Cardiac muscle cell (in vitro differentiated cells and primary cell): Measurements from ENCODE around the gene JAK2. TPM values are rescaled to one million over a fixed set of nuclear protein-coding genes. Genes with fewer than 3 reads are reported as not detected.
"Not testable (repeated sequence)": the region's sequence is repeated elsewhere in the genome, so short reads cannot be mapped to it uniquely, and the experiment has no call there.

Experiments used
- DNase-seq, 2 donors: peaks; one replicate each; pipeline versions ENCODE4 v3.0.0 to v3.0.0-alpha.2; 2010 to 2017; ENCODE audit warnings: low read depth in 1 of 2, low spot score in 1 of 2
- H3K27ac ChIP-seq: fragments of 200-600 bp; sonication (generic); 2 replicates; pipeline ENCODE4 v1.5.1; 2016
- H3K27me3 ChIP-seq: fragments of 200-600 bp; sonication (generic); 2 replicates; pipeline ENCODE4 v1.6.0; 2016; ENCODE audit warnings: control low read depth
- H3K36me3 ChIP-seq: fragments of 200-600 bp; sonication (generic); 2 replicates; pipeline ENCODE4 v1.5.1; 2016; ENCODE audit warnings: control low read depth
- H3K4me1 ChIP-seq: fragments of 200-600 bp; sonication (generic); 2 replicates; pipeline ENCODE4 v1.8.1; 2017; ENCODE audit warnings: low read depth, mild to moderate bottlenecking, mixed run types
- H3K4me3 ChIP-seq: fragments of 200-600 bp; sonication (generic); 2 replicates; pipeline ENCODE4 v1.5.1; 2016; ENCODE audit warnings: mild to moderate bottlenecking
- H3K9me3 ChIP-seq: fragments of 200-600 bp; sonication (generic); 2 replicates; pipeline ENCODE4 v1.5.1; 2017; ENCODE audit warnings: low read depth, mild to moderate bottlenecking, control low read depth
- polyA plus RNA-seq: library from polyadenylated mRNA; unstranded; fragments of >200 nt; fragmentation: Nextera tagmentation; extraction: Ambion mirVana; gene quantifications from 2 replicates; pipeline ENCODE4 v1.2.1, GENCODE V29; 2016
- total RNA-seq: library from RNA; depleted of rRNA; stranded (reverse); fragments of >200 nt; gene quantifications from 2 replicates; pipeline ENCODE4 v1.2.3, GENCODE V29; 2016
- TF ChIP-seq, protein P1 (sequence below): IDR thresholded peaks from 2 replicates; pipeline ENCODE4 v1.5.1; 2012; ENCODE audit warnings: low read depth, mild to moderate bottlenecking, low read length

JAK2 gene
- total and polyA plus RNA-seq, 2 experiments from 2014 or later, result 3.9 to 6.6 TPM

- Histone ChIP-seq H3K27me3 (no peaks in the 10 kb centered on the region), H3K4me3 (no peak overlapping the region), H3K36me3 (peaks cover 21% of the 10 kb centered on the region)
These were observed 40.3 kb downstream of the JAK2 start for GRCh38 chr9:5025416-5025815.

GRCh38 chr9:5031941-5032340 lies 46.9 kb downstream of the JAK2 start:
- DNase-seq, H3K4me3 ChIP-seq, H3K27ac ChIP-seq, H3K4me1 ChIP-seq, H3K36me3 ChIP-seq, H3K9me3 ChIP-seq, H3K27me3 ChIP-seq: not testable (repeated sequence)

More at GRCh38 chr9:5025416-5025815, 40.3 kb downstream of the JAK2 start:
- H3K9me3 ChIP-seq, result no peaks in the 10 kb centered on the region
- TF ChIP-seq, protein P1, sequence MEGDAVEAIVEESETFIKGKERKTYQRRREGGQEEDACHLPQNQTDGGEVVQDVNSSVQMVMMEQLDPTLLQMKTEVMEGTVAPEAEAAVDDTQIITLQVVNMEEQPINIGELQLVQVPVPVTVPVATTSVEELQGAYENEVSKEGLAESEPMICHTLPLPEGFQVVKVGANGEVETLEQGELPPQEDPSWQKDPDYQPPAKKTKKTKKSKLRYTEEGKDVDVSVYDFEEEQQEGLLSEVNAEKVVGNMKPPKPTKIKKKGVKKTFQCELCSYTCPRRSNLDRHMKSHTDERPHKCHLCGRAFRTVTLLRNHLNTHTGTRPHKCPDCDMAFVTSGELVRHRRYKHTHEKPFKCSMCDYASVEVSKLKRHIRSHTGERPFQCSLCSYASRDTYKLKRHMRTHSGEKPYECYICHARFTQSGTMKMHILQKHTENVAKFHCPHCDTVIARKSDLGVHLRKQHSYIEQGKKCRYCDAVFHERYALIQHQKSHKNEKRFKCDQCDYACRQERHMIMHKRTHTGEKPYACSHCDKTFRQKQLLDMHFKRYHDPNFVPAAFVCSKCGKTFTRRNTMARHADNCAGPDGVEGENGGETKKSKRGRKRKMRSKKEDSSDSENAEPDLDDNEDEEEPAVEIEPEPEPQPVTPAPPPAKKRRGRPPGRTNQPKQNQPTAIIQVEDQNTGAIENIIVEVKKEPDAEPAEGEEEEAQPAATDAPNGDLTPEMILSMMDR, result no peak
- peak in 1 of 2 donors; percentile 30 for DNase-seq
- H3K27ac ChIP-seq, result no peak overlapping the region
- H3K4me1 ChIP-seq, result no peaks in the 10 kb centered on the region

- Histone ChIP-seq H3K4me1 (no peaks in the 10 kb centered on the region), H3K36me3 (peaks cover 6% of the 10 kb centered on the region), H3K9me3 (no peaks in the 10 kb centered on the region), H3K27ac (no peak overlapping the region), H3K4me3 (no peak overlapping the region), H3K27me3 (no peaks in the 10 kb centered on the region)
- TF ChIP-seq, protein P1, result no peak
- no peak for DNase-seq
These were observed 55.8 kb downstream of the JAK2 start for GRCh38 chr9:5040730-5041389.

DNA sequence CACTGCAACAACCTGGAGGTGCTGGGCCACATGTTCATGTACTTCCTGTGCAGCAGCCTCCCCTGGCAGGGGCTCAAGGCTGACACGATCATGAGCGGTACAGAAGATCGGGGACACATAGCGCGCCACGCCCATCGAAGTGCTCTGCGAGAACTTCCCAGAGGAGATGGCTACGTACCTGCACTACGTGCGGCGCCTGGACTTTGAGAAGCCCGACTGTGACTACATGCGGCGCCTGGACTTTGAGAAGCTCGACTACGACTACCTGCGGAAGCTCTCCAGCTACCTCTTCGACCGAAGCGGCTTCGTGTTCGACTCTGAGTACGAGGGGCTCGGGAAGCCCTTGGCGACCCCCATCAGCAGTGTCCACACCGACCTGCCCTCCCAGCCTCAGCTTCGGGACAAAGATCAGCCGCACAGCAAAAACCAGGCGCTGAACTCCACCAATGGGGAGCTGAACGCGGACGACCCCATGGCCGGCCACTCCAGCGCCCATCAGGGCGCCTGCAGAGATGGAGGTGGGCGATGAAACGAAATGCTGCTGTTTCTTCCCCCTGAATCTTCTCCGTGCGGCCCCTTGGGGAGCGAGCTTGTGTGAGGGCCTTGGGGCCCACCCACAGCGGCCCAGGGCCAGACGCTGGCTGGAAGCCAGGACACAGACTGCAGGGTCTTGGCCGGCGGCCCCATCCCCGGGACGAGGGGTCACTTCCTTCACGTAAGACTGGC lies 56.5 kb downstream of the JAK2 start:
- H3K36me3 ChIP-seq, result peaks cover 6% of the 10 kb centered on the region
- H3K9me3 ChIP-seq, result no peaks in the 10 kb centered on the region
- DNase-seq, result no peak
- H3K4me1 ChIP-seq, result no peaks in the 10 kb centered on the region
- no peak overlapping the region for H3K27ac ChIP-seq
- TF ChIP-seq, protein P1, result no peak
- no peaks in the 10 kb centered on the region for H3K27me3 ChIP-seq
- no peak overlapping the region for H3K4me3 ChIP-seq

GRCh38 chr9:5042661-5043178 lies 57.6 kb downstream of the JAK2 start:
- TF ChIP-seq, protein P1, result no peak
- H3K4me1 ChIP-seq, result no peaks in the 10 kb centered on the region
- no peak for DNase-seq
- no peak overlapping the region for H3K4me3 ChIP-seq
- no peaks in the 10 kb centered on the region for H3K9me3 ChIP-seq
- H3K27me3 ChIP-seq, result no peaks in the 10 kb centered on the region
- H3K27ac ChIP-seq, result no peak overlapping the region
- peaks cover 6% of the 10 kb centered on the region for H3K36me3 ChIP-seq

DNA sequence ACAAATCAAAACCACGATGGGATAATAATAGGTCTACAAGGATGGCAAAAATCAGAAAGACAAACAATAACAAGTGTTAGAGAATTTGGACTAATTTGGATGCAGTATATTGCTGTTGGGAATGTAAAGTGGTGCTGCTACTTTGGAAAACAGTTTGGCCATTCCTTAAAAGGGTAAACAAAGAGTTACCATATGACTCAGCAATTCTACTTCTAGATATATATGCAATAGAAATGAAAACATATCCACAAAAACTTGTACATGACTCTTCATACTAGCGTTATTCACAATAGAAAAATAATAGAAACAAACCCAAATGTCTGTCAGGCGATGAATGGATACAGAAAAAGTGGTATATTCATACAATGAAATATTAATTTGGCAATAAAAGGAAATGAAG lies 58.3 kb downstream of the JAK2 start:
- H3K27ac ChIP-seq, result no peak overlapping the region
- no peak for DNase-seq
- TF ChIP-seq, protein P1, result no peak
- H3K9me3 ChIP-seq, result no peaks in the 10 kb centered on the region
- no peaks in the 10 kb centered on the region for H3K27me3 ChIP-seq
- no peaks in the 10 kb centered on the region for H3K4me1 ChIP-seq
- no peak overlapping the region for H3K4me3 ChIP-seq
- H3K36me3 ChIP-seq, result peaks cover 6% of the 10 kb centered on the region
